HFFc6 (cell line): Measurements from ENCODE around the gene COLEC11. TPM values are rescaled to one million over a fixed set of nuclear protein-coding genes. Genes with fewer than 3 reads are reported as not detected.

Experiments
- DNase-seq: peaks from one replicate; pipeline ENCODE4 v3.0.0-alpha.2; 2018
- H3K27ac Mint-ChIP-seq: 2 replicates; pipeline ENCODE4 v1.8.0; 2020; ENCODE audit warnings: mild to moderate bottlenecking, mixed read lengths
- H3K27me3 Mint-ChIP-seq: 2 replicates; pipeline ENCODE4 v1.8.0; 2021; ENCODE audit warnings: mild to moderate bottlenecking, moderate library complexity, mixed read lengths; ENCODE audit not compliant: insufficient read depth
- H3K36me3 Mint-ChIP-seq: 2 replicates; pipeline ENCODE4 v1.8.0; 2021; ENCODE audit warnings: low read depth, mixed read lengths
- H3K4me1 Mint-ChIP-seq: 2 replicates; pipeline ENCODE4 v1.8.0; 2020; ENCODE audit warnings: low read depth, mixed read lengths
- H3K4me3 Mint-ChIP-seq: 2 replicates; pipeline ENCODE4 v1.8.0; 2020; ENCODE audit warnings: mild to moderate bottlenecking, moderate library complexity, mixed read lengths
- H3K9me3 Mint-ChIP-seq: 2 replicates; pipeline ENCODE4 v1.8.0; 2020; ENCODE audit warnings: mild to moderate bottlenecking, mixed read lengths
- total RNA-seq, 6 experiments: library from RNA; stranded (reverse); fragmentation: NEBNext Ultra II Directional; extraction: Animal tissue kit (Norgen Biotek cat#: 25700); gene quantifications; 2 replicates in 1 of 6; 3 replicates in 5 of 6; pipeline ENCODE4 v1.2.3, GENCODE V29; 2021
- TF ChIP-seq, protein P1 (sequence below): fragments of 200-600 bp; sonication (generic); IDR thresholded peaks from 2 replicates; pipeline ENCODE4 v1.5.0; 2021; ENCODE audit warnings: antibody characterized with exemption, mild to moderate bottlenecking

COLEC11 gene
- total RNA-seq, 6 experiments from 2014 or later = not detected

DNA sequence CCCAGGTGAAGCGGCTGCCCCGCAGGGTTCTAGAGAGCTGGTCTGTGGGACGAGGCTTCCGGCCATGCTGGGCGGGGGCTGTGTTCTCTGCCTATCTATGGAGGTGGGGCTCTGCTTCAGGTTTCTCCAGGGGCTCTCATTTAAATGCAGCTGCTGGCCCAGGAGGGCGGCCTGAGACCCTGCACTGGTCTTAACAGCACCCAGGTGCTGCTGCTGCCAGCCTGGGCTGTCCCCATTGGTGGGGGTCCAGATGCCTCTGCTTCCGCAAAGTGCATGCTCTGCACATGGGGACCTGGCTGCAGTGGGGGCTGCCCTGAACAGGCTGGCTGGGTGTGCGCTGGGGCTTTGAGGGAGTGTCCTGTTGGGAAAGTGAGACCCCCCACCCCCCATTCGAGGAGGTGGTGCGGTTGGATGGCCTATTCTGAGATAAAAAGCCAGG lies 33.3 kb downstream of the COLEC11 start:
- TF ChIP-seq, protein P1, sequence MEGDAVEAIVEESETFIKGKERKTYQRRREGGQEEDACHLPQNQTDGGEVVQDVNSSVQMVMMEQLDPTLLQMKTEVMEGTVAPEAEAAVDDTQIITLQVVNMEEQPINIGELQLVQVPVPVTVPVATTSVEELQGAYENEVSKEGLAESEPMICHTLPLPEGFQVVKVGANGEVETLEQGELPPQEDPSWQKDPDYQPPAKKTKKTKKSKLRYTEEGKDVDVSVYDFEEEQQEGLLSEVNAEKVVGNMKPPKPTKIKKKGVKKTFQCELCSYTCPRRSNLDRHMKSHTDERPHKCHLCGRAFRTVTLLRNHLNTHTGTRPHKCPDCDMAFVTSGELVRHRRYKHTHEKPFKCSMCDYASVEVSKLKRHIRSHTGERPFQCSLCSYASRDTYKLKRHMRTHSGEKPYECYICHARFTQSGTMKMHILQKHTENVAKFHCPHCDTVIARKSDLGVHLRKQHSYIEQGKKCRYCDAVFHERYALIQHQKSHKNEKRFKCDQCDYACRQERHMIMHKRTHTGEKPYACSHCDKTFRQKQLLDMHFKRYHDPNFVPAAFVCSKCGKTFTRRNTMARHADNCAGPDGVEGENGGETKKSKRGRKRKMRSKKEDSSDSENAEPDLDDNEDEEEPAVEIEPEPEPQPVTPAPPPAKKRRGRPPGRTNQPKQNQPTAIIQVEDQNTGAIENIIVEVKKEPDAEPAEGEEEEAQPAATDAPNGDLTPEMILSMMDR = no peak
- DNase-seq = no peak
- H3K27me3 Mint-ChIP-seq = peaks cover 19% of the 10 kb centered on the region; the same call in 1 of the 2 replicates

DNA sequence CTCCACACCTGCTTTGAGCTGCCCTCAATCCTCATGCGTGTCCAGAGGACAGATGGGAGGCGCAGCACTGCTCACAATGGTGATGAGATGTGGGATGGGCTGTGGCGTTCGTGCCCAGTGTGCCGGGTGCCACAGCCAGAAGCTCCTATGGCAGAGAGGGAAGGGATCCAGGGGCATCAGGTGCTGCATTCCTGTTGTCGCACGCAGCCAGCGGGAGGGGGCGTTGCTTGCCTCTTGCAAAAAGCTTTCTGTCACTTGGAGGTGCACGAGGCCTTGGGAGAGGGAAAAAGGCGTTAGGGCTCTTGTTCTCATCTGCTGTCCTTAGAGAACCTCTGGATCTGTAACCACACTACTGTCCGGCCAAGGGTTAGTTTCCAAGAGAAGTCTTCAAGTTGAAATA lies 33.9 kb downstream of the COLEC11 start:
- H3K27me3 Mint-ChIP-seq = peaks cover 19% of the 10 kb centered on the region; the same call in 1 of the 2 replicates
- DNase-seq = no peak
- peaks cover 5% of the 10 kb centered on the region; the same call in 1 of the 2 replicates for H3K4me1 Mint-ChIP-seq
- no peak overlapping the region for H3K27ac Mint-ChIP-seq
- no peaks in the 10 kb centered on the region for H3K9me3 Mint-ChIP-seq
- TF ChIP-seq, protein P1 = no peak
- H3K4me3 Mint-ChIP-seq = no peak overlapping the region
- no peaks in the 10 kb centered on the region for H3K36me3 Mint-ChIP-seq

More for the DNA sequence above, 33.3 kb downstream of the COLEC11 start:
- H3K36me3 Mint-ChIP-seq = no peaks in the 10 kb centered on the region
- H3K4me1 Mint-ChIP-seq = peaks cover 5% of the 10 kb centered on the region; the same call in 1 of the 2 replicates
- no peak overlapping the region for H3K27ac Mint-ChIP-seq
- H3K9me3 Mint-ChIP-seq = no peaks in the 10 kb centered on the region
- no peak overlapping the region for H3K4me3 Mint-ChIP-seq

GRCh38 chr2:3630631-3631030 lies 35.7 kb downstream of the COLEC11 start:
- Mint-ChIP-seq H3K27ac (no peak overlapping the region), H3K4me3 (no peak overlapping the region), H3K4me1 (peaks cover 10% of the 10 kb centered on the region), H3K36me3 (no peaks in the 10 kb centered on the region), H3K9me3 (no peaks in the 10 kb centered on the region), H3K27me3 (peaks cover 19% of the 10 kb centered on the region)
- no peak for DNase-seq
- TF ChIP-seq, protein P1 = no peak

DNA sequence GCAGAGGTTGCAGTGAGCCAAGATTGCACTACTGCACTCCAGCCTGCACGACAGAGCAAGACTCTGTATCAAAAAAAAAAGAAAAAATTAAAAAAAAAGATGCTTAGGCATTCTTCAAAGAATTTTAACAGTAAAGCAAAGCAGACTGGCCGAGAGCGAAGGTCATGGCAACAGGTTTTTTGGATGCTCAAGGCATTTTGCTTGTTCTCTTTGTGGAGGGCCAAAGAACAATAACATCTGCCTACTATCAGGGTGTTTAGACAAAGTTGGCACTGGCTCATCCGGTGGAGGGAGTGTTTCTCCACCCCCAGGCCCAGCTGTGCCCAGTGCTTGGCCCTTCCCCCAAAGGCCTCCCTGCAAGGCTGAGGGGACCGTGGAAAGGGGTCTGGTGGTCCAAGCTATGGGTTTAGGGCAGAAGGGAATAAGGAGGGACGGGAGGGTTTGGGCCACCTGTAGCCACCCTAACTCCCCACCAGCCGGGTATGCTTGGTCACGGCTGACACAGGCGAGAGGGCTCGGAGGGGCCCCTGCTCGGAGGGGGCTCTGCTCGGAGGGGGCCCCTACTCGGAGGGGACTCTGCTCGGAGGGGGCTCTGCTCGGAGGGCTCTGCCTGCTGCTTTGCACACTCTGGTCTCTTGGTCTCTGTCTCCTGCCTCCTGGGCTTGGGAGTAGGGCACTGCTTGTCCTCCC lies 36.4 kb downstream of the COLEC11 start:
- H3K4me1 Mint-ChIP-seq = peaks cover 14% of the 10 kb centered on the region
- H3K27me3 Mint-ChIP-seq = peaks cover 19% of the 10 kb centered on the region
- no peaks in the 10 kb centered on the region for H3K36me3 Mint-ChIP-seq
- H3K4me3 Mint-ChIP-seq = no peak overlapping the region
- no peak for DNase-seq
- TF ChIP-seq, protein P1 = no peak
- H3K9me3 Mint-ChIP-seq = no peaks in the 10 kb centered on the region
- H3K27ac Mint-ChIP-seq = no peak overlapping the region

DNA sequence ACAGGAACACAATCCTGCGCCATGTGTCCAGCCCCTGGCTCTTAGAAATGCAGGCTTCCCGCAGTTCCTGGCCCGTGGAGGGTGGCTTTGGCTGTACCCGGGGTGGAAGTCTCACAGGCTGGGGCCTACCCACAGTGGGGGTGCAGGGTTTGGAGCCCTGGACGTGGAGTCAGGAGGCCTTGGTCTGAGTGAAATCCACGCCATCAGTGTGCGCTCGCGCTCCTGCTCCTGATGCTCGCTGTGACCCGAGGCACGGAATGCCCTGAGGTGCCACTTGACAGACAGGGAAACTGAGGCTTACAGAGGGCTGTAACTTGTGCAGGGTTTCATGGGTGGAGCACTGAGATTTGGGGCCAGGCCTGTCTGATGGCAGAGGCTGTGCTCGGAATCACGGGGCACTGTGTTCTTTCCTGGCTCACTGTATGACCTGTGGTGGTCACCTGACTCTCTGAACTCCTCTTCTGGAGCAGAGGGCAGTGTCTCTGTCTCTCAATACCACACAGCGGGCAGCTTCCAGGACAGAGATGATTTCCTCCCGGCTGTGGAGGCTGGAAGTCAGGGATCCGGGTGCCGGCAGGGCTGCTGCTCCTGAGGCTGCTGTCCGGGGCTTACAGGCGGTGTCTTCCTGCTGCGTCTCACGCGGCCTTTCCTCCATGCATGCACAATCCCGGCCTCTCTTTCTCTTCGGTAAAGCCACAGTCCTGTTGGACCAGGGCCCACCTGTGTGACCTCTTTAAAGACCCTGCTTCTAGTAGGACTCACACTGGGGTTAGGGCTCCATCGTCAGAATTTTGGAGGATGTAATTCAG lies 37.1 kb downstream of the COLEC11 start:
- H3K4me1 Mint-ChIP-seq = peaks cover 10% of the 10 kb centered on the region
- no peak overlapping the region for H3K4me3 Mint-ChIP-seq
- H3K27ac Mint-ChIP-seq = no peak overlapping the region
- H3K27me3 Mint-ChIP-seq = peaks cover 25% of the 10 kb centered on the region
- DNase-seq = no peak
- H3K9me3 Mint-ChIP-seq = no peaks in the 10 kb centered on the region
- H3K36me3 Mint-ChIP-seq = no peaks in the 10 kb centered on the region
- TF ChIP-seq, protein P1 = no peak
